ENCODE measurements around the gene MYO7B. TPM values are rescaled to one million over a fixed set of nuclear protein-coding genes. Genes with fewer than 3 reads are reported as not detected.

MYO7B gene
- total RNA-seq, 1 experiment from 2014 or later, result 0.05 TPM

- Mint-ChIP-seq H3K36me3 (ENCODE audit: insufficient read depth, unreplicated experiment) (no peaks in the 10 kb centered on the region), H3K27me3 (ENCODE audit: unreplicated experiment) (peaks cover 53% of the 10 kb centered on the region), H3K27ac (ENCODE audit: unreplicated experiment) (no peak overlapping the region), H3K4me1 (ENCODE audit: low read depth, unreplicated experiment) (peaks cover 16% of the 10 kb centered on the region), H3K9me3 (ENCODE audit: low read depth, unreplicated experiment) (peaks cover 4% of the 10 kb centered on the region), H3K4me3 (ENCODE audit: low read depth, unreplicated experiment) (no peak overlapping the region)
- no peak for DNase-seq
- TF ChIP-seq CTCF (IDR thresholded peaks at IDR 0.05; ENCODE audit: unreplicated experiment), result no peak
- no TSS peak for BruUV-seq (replicated peaks)
- CTCF ChIA-PET, result no interaction called here
- intact Hi-C loops (cut with micrococcal nuclease; ENCODE audit: unreplicated experiment), result no loop called here
Observed at GRCh38 chr2:127545796-127546195, 10.3 kb downstream of the MYO7B start.

- no peaks in the 10 kb centered on the region for H3K36me3 Mint-ChIP-seq (ENCODE audit: insufficient read depth, unreplicated experiment)
- intact Hi-C loops (cut with micrococcal nuclease; ENCODE audit: unreplicated experiment), result no loop called here
- CTCF ChIA-PET, result no interaction called here
- peaks cover 16% of the 10 kb centered on the region for H3K4me1 Mint-ChIP-seq (ENCODE audit: low read depth, unreplicated experiment)
- H3K27ac Mint-ChIP-seq (ENCODE audit: unreplicated experiment), result no peak overlapping the region
- no peak for TF ChIP-seq CTCF (IDR thresholded peaks at IDR 0.05; ENCODE audit: unreplicated experiment)
- DNase-seq, result no peak
- peaks cover 56% of the 10 kb centered on the region for H3K27me3 Mint-ChIP-seq (ENCODE audit: unreplicated experiment)
- H3K4me3 Mint-ChIP-seq (ENCODE audit: low read depth, unreplicated experiment), result no peak overlapping the region
- H3K9me3 Mint-ChIP-seq (ENCODE audit: low read depth, unreplicated experiment), result peaks cover 4% of the 10 kb centered on the region
- BruUV-seq (replicated peaks), result no TSS peak
Observed at GRCh38 chr2:127546797-127547196, 11.3 kb downstream of the MYO7B start.

GRCh38 chr2:127551221-127551930, 15.9 kb downstream of the MYO7B start:
- Mint-ChIP-seq H3K27ac (ENCODE audit: unreplicated experiment) (no peak overlapping the region), H3K4me1 (ENCODE audit: low read depth, unreplicated experiment) (peaks cover 9% of the 10 kb centered on the region), H3K4me3 (ENCODE audit: low read depth, unreplicated experiment) (no peak overlapping the region), H3K27me3 (ENCODE audit: unreplicated experiment) (peaks cover 89% of the 10 kb centered on the region), H3K9me3 (ENCODE audit: low read depth, unreplicated experiment) (peaks cover 7% of the 10 kb centered on the region), H3K36me3 (ENCODE audit: insufficient read depth, unreplicated experiment) (no peaks in the 10 kb centered on the region)
- intact Hi-C loops (cut with micrococcal nuclease; ENCODE audit: unreplicated experiment), result no loop called here
- DNase-seq, result no peak
- CTCF ChIA-PET, result no interaction called here
- no TSS peak for BruUV-seq (replicated peaks)
- TF ChIP-seq CTCF (IDR thresholded peaks at IDR 0.05; ENCODE audit: unreplicated experiment), result no peak

GRCh38 chr2:127552336-127552735, 16.9 kb downstream of the MYO7B start:
- peaks cover 89% of the 10 kb centered on the region for H3K27me3 Mint-ChIP-seq (ENCODE audit: unreplicated experiment)
- no peak for DNase-seq
- peaks cover 3% of the 10 kb centered on the region for H3K9me3 Mint-ChIP-seq (ENCODE audit: low read depth, unreplicated experiment)
- H3K27ac Mint-ChIP-seq (ENCODE audit: unreplicated experiment), result no peak overlapping the region
- peaks cover 9% of the 10 kb centered on the region for H3K4me1 Mint-ChIP-seq (ENCODE audit: low read depth, unreplicated experiment)
- no TSS peak for BruUV-seq (replicated peaks)
- H3K4me3 Mint-ChIP-seq (ENCODE audit: low read depth, unreplicated experiment), result no peak overlapping the region
- intact Hi-C loops (cut with micrococcal nuclease; ENCODE audit: unreplicated experiment), result no loop called here
- no peaks in the 10 kb centered on the region for H3K36me3 Mint-ChIP-seq (ENCODE audit: insufficient read depth, unreplicated experiment)
- no peak for TF ChIP-seq CTCF (IDR thresholded peaks at IDR 0.05; ENCODE audit: unreplicated experiment)
- CTCF ChIA-PET, result no interaction called here

All from Calu3 (cell line).